HG03103 (cell line): ENCODE measurements around the gene SH3GL1.
A peak's percentile ranks its signal among the peaks of the same experiment; 100 is the strongest.

ENCODE experiments used
- ATAC-seq: cut with Tn5 transposase; IDR thresholded peaks from one replicate; pipeline ENCODE4 v1.9.1; 2021; ENCODE audit warnings: low read depth; ENCODE audit not compliant: unreplicated experiment

The SH3GL1 gene, protein sequence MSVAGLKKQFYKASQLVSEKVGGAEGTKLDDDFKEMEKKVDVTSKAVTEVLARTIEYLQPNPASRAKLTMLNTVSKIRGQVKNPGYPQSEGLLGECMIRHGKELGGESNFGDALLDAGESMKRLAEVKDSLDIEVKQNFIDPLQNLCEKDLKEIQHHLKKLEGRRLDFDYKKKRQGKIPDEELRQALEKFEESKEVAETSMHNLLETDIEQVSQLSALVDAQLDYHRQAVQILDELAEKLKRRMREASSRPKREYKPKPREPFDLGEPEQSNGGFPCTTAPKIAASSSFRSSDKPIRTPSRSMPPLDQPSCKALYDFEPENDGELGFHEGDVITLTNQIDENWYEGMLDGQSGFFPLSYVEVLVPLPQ

DNA sequence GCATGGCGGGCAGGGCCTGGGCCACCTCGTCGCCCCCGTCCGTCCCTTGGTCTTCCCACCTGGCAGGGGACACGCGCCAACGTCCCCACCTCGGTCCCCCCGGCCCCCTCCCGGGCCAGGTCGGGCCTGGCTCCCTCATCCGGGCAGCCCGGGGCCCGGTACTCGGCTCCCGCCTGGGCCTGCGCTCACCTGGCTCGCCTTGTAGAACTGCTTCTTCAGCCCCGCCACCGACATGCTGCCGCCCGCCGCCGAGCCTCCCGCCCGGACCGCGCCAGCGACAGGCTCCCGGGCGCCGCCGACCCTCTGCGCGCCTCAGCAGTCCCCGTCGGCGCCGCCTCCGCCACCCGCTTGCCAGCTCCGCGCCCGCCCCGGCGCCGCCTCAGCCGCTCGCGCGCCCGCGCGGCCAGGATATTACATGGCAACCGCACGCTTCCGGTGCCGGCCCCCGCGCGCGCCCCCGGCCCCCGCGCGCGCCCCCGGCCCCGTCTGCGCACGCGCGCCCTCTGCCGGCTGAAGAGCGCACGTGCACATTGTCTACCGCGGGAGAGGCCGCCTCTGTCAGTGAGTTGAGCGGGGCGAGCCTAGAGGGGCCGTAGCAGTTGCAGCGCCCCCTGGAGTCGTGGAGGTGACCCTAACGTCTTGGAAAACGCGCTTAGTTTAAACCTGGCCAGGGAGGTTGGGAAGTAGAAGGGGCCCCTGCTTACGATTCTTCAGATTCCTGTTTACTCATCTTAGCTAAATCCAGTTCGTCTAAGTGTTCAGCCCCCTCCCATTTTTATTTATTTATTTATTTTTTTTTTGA lies at the start of gene SH3GL1:
Gene SH3GL1, minus strand, starts transcription at position 413 of the 802 bp plus-strand sequence. Its CDS starts 179 bp downstream, at position 234.
- peak; percentile 56 for ATAC-seq

DNA sequence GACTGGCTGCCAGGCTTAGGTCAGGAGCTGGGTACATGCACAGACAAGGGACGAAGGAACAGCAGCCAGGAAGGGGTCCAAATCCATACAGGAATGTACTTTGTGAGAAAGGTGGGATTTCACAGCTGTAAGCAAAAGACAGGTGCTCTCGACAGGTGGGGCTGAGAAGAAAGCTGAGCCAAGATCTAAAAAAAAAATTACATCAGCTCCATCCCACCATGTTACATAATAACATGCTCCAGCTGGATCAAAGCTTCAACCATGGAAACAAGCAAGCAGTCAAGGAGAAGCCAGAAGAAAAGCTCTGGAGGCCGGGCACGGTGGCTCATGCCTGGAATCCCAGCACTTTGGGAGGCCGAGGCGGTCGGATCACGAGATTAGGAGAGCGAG lies 49.3 kb upstream of the SH3GL1 start:
- no peak for ATAC-seq

DNA sequence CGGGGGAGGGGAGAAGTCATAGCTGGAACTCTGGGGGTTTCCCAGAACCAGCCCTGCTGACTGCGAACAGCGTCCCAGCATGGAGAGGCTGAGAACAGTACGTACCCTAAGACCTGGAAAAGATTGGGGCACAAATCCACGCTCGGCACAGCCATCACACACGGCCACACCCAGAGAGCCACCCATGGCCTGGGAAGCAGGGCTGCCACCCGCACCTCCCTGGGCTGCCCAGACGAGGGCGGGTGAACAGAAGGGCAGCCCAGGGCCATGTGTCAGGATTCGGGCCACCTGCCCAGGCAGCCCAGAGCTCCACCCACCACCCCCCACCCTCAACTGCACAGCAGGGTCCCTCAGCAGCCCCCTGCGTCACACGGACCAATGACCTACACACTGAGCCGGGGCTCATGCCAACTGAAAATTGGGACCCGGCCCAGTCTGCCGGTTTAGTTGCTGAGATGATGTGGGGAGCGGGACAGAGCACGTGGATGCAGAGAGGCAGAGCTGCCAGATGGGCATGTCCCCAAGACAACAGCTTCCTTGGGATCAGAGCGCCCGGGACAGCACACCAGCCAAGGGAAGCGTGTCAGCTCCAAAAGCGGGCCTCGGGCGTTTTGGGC lies 48.8 kb upstream of the SH3GL1 start:
- no peak for ATAC-seq

DNA sequence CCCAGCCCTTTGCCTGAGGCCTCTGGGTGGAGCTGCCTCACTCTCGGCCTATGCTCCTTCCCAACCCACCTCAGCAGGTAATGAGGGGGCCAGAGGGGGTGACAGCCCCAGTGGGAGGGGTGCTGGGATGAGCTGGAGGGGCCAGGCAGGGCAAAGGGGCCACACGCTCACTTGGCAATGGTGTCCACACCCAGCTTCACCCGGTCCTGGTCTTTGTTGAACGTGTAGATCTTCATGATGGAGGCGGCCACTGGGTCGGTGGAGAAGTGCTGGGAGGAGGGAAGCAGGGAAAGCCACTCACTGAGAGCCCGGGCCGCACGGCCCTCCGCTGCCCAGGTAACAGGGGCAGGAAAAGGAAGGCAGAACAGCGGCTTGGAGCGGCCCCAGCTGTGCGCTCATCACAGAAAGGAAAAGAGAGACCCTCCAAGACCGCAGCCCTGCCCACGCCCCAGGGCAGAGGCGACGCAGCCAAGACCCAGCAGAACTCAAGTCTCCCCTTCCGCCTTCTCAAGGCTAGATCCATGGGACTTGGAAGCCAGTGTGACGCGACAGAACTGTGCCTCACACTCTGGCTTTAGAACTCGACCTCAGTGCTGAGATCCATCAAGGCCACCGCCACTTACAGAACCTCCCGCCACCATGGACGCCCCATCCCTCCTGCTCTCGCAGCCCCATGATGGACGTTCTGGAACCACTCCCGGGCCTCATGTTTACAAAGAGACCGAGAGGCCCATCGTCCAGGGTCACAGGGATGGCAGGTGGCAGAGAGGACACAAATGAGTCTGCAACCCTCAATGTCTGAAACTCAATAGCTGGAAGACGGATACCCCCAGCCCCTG lies 48.0 kb upstream of the SH3GL1 start:
- ATAC-seq, result no peak

DNA sequence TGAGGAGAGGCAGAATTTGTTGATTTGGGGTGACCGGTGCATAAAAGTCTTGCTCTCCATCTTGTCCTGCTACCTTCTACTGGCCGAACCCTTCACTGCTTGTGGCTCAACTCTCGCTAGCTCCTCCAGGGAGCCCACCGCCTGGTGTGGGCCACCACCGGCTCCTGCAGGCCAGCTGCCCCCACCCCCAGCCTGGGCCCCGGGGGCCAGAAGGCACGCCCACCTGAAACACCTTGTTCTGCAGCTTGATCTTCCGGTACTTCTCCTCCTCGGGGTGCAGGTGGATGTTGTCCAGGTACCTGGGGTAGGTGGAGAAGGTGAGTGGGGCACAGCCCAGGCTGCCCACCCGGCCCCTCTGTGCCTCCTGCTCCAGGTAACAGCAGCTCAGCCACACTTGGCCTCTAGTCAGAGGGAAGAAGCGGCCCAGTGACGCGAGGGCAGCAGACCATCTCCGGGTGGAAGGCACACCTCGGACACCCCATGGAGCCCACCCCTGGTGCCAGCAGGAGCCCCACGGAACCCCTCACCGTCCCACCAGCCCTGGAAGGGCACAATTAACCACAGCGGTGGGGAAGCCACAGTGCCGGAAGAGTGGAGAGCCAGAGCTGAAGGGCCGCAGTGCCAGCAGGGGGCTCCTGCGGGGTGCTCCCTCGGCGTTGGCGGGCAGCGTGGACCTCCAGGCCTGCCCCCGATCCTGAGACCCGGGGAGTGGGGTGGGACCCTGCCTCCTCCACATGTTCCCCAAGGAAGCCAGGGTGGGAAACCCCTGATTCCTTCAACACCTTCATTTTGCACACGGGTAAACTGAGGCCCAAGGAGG lies 47.2 kb upstream of the SH3GL1 start:
- ATAC-seq, result no peak

DNA sequence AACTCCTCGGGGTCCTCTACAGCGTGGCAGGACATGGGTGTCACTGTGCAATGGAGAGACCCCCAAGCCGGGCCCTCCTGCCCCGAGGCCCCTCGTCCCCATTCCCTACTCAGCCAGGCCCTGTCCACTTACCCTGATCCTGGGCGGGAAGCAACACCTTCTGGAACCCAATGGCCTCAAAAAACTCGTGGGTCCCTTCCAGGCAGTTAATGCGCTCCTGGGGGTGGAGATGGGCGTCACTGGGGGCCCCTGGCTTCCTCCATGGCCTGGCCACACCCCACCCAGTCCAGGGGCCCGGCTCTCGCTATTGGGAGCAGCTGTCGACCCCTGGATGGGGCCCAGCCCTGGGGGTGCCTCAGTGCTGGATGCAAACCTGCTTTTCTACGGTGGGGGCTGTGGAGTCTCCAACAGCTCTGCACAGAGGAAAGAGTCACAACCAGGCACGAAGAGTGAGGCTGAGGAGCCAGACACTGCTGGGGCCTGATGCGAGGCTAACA lies 46.4 kb upstream of the SH3GL1 start:
- no peak for ATAC-seq

DNA sequence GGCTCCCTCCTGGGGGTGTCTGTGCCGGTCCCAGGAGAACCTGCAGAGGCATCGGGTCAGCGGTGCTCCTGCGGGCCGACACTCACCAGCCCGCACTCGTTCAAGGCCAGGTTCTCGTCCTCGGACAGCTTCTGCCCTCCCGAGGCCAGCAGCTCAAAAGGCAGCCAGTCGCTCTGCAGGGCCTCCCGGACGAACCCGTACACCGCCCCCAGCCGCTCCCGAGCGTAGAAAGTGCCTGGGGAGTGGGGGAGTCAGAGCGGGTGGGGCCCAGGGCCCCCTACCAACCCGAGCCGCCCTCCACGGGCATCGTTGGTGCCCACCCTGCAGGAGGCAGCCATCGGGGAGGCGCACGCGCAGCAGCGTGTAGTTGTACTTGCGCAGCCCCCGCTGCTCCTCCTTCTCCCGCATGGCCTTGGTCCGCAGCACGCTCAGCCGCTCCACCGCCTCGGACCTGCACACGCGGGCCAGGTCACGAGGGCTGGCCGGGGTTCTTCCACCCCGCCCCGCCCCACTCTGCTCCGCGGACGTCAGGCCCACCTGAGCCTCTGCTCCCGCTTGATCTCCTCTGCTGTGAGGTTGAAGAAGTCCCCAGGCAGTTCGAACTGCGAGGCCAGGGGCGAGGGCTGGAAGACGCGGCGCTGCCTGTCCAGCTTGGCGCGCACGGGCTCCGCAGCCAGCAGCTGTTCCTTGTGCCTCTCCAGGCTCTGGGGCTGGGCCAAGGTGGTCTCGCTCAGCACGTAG lies 45.8 kb upstream of the SH3GL1 start:
- no peak for ATAC-seq

DNA sequence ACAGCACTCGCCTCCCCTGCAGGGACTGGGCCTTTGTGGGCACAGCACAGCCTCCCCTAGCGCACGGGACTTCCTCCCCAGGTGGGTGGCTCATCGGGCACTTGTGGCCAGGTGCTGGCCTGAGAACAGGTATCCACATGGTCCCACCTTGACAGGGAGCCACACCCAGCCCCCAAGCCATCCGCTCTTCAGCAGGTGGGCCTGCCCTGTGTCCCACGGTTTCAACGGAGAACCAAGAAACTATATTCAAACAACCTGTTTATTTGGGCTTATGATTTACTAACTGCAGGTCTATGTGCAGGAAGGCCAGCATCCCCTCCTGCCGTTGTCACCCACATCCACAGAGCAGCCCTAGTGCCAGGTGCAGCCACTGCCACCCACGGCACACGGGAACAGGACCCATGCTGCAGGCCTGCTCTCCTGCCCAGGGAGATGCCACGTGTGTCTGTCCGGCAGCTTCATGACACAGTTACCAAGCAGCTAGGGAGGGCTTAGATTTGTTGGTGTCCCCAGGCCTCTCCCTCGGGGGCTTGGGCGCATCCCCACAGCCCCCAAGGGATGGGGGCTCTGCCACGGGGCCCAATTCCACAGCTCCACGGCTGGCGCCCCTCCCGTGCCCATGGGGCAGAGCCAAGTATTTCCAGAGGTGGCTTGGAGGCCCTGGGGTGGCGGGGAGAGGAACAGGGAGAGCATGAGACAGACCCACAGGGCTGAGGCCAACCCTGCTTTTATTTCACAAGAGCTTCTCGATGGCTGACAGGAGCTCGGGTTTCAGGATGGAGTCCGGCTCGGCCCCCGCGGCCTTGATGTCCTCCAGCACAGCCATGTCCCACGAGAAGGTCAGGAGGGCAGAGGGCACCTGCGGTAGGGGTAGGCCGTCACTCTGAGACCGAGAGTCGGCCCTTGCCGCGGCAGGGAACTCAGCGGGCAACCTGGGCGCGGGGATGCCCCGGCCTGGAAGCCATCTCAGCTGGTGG lies 44.7 kb upstream of the SH3GL1 start:
- no peak for ATAC-seq

DNA sequence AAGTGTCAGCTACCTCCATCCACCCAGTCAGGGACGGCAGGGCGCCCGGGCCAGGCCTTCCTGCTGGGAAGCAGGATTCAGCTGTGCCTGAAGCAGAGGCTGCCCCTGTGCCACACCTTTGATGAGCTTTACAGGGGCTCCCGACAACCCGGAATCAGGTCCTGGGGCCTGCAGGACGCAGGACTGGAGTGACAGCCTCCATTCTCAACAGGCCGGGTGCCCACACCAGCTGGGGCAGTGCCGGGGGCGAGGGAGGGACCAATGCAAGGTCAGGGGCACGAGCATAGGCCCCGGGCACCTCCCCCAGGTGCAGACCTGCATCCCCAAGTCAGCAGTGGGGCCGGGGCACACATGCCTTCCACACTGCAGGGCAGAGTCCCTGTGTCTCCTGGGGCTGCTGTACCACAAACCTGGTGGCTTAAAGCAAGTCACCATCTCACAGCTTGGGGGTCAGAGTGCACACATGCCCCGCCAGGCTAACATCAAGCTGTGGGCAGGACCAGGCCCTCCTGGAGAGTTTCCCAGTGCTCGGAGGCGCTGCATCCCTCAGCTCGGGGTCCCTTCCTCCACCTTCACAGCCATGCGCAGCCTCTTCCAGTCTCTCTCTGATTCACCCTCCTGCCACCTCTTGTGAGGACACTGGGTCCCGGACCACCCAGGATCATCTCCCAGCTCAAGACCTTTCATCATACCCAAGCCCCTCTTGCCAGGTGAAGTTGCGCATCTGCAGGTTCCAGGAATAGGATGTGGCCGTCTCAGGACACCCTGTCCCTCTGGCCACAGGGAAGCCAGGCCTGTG lies 43.8 kb upstream of the SH3GL1 start:
- ATAC-seq, result no peak

DNA sequence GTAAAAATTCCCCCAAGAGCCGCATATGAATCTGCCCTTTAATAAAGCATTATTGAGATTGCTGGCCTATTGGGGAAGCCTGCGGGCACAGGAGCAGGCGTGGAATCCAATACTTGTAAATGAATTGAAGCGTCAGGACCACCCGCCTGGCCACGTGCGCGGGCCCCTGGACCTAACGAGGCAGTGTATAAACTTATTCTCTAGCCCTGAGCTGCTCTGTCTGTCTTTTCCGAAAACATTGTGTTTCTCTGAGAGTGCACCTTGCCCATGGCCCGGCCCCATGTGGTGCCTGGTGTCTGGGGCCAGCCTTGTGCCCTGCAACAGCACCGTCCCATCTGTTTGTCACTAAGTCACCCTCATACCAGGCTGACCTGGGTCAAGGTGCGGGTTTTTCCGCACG lies 42.8 kb upstream of the SH3GL1 start:
- no peak for ATAC-seq

DNA sequence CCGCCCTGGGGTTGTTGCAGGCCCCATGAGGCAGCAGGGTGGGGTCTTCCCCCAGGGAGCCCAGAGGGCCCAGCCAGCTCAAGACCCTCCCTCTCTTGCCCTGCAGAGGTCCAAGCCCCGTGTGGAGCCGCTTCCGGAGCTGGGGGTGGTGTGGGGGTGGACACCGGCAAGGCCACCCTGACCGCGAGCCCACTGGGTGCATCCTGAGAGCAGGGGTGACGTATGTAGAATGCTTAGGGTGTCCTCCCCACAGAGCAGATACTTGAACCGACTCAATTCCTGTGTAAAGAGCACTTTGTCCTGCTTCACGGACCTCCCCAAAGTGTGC lies 42.4 kb upstream of the SH3GL1 start:
- ATAC-seq, result no peak

DNA sequence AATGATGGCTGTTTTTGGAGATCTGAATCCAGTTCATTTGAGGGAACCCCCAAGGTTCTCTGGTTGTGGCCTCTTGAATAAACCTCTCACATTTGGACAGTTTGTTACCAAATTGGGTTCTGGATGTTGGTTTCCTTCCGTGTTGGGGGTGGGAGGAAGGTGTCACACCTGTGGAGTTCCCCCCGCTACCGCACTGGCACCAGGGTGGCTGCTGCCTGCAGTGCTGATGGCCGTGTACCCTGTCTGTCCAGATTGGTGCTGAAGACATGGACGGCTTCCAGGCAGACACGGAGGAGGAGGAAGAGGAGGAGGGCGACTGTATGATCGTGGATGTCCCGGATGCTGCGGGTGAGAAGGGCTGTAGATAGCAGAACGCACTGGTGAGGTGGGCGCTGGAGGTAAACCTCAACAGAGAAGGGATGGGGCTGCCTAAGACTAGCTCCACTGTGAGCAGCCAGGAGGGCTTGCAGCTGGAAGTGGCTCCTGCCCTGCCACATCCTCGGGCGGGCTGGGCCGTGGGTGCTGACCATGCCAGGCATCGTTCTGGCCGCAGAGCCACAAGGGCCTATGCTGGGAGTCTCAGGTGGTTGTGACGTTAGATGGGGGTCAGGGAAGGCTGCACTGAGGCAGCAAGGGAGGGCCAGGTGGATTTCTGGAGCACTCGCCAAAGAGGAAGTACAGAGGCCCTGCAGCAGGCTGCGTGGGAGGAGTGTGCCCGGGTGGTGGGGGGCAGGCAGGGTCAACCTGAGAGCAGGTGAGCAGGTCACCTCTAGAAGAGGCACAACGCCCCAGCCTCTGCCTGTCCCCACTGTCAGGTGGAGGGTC lies 41.9 kb upstream of the SH3GL1 start:
- ATAC-seq, result no peak

DNA sequence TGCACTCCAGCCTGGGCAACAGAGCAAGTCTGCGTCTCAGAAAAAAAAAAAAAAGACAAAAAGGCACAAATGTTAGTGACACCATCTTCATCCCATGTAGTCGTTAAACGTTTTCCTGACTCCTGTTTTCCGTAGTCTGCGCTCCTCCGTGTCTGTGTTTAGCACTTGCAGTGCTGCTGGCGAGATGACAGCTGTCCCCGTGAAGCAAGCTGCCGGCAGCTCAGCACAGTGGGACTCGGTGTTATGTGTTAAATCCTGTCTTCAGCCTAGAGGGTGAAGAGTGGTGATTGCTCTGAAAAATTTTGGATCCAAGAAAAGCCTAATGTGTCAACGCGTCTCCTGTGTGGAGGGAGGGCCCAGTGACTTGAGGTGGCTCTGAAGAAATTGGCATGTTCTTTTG lies 38.9 kb upstream of the SH3GL1 start:
- no peak for ATAC-seq

DNA sequence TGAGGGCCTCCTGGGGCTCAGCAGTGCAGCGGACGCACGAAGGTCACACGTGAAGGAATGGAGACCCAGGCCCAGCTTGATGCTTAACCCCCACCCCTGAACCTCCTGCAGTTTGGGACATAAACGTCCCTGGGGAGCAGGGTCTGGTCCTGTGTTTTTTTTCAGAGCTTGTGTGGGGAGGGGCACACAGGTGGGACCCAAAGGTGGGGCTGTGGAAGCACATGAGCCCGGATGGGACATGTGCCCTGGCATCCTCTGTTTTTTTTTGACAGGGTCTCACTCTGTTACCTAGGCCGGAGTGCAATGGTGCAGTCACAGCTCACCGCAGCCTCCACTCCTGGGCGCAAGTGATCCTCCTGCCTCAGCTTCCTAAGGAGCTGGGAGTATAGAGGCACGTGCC lies 36.8 kb upstream of the SH3GL1 start:
- no peak for ATAC-seq

DNA sequence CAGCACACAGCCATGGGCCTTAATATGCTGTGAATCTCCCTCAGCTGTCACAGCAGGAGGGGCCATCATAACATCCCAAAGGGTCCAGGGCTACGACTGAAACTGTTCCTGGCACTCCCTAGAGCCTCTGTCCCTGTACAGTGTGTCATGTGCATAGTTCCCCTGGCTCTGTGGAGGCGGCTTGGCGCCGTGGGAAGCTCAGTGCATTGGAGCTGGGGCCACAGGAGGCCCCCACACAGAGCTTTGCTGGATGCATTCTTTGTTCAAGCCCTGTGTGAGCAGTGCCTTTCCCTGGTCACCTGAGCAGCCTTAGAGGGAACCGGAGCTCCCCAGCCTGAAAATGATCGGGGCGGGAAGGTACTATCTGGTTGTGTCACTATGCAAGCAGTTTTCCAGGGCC lies 35.9 kb upstream of the SH3GL1 start:
- no peak for ATAC-seq

DNA sequence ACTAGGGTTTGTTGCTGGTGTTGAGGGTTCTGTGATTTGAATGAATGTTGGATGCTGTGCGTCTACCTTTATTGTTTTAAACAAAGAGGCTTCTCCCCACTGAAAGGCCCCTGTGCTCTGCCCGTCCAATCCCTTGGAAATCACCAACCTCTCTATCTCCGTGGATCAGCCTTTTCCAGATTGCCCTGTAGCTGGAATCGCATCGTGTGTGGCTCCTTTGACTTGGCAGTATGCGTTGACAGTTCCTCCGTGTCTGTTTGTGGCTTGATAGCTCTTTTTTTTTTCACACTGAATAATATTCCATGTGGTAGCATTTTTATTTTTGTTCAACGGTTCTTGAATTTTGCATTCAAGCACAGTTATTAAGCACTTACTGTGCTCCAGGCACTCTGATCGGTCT lies 34.0 kb upstream of the SH3GL1 start:
- no peak for ATAC-seq
